Measurements from ENCODE around the gene OSBPL5.

The OSBPL5 gene

GRCh38 chr11:3184732-3185347 is 19.7 kb upstream of the OSBPL5 start:
- Histone ChIP-seq H3K36me3 (ENCODE audit: insufficient read depth, low read length) (no peaks in the 10 kb centered on the region), H3K4me3 (ENCODE audit: low read length, poor library complexity, severe bottlenecking) (no peak overlapping the region), H3K79me2 (ENCODE audit: insufficient read depth, low read length) (no peaks in the 10 kb centered on the region), H2AFZ (ENCODE audit: low read length) (no peak overlapping the region), H3K4me2 (ENCODE audit: low read depth, low read length, poor library complexity, severe bottlenecking) (no peak overlapping the region), H3K9me2 (replicated peaks; ENCODE audit: low read depth, low read length) (no peaks in the 10 kb centered on the region), H3K4me1 (ENCODE audit: insufficient read depth, low read length, poor library complexity, severe bottlenecking) (no peaks in the 10 kb centered on the region), H3F3A (ENCODE audit: low read depth) (no peaks in the 10 kb centered on the region), H3K27me3 (ENCODE audit: insufficient read depth, low read length, poor library complexity, severe bottlenecking) (no peaks in the 10 kb centered on the region), H4K20me1 (ENCODE audit: insufficient read depth, low read length, poor library complexity, severe bottlenecking) (no peaks in the 10 kb centered on the region), H3K9me3 (ENCODE audit: insufficient read depth, low read depth, low read length) (no peaks in the 10 kb centered on the region), H3K9ac (ENCODE audit: low read depth, low read length, poor library complexity, severe bottlenecking) (no peak overlapping the region)
- TF ChIP-seq EZH2phosphoT487 (IDR thresholded peaks at IDR 0.05; ENCODE audit: borderline replicate concordance) (no peak), CTCF (conservative IDR thresholded peaks at IDR 0.05; ENCODE audit: low read length) (no peak)

GRCh38 chr11:3183523-3183922 is 18.4 kb upstream of the OSBPL5 start:
- Histone ChIP-seq H3K4me3 (ENCODE audit: low read length, poor library complexity, severe bottlenecking) (no peak overlapping the region), H3K27me3 (ENCODE audit: insufficient read depth, low read length, poor library complexity, severe bottlenecking) (no peaks in the 10 kb centered on the region), H3K79me2 (ENCODE audit: insufficient read depth, low read length) (no peaks in the 10 kb centered on the region), H3K36me3 (ENCODE audit: insufficient read depth, low read length) (no peaks in the 10 kb centered on the region), H3F3A (ENCODE audit: low read depth) (no peaks in the 10 kb centered on the region), H2AFZ (ENCODE audit: low read length) (no peak overlapping the region), H3K9me3 (ENCODE audit: insufficient read depth, low read depth, low read length) (no peaks in the 10 kb centered on the region), H3K4me1 (ENCODE audit: insufficient read depth, low read length, poor library complexity, severe bottlenecking) (no peaks in the 10 kb centered on the region), H4K20me1 (ENCODE audit: insufficient read depth, low read length, poor library complexity, severe bottlenecking) (no peaks in the 10 kb centered on the region), H3K9ac (ENCODE audit: low read depth, low read length, poor library complexity, severe bottlenecking) (no peak overlapping the region), H3K9me2 (replicated peaks; ENCODE audit: low read depth, low read length) (no peaks in the 10 kb centered on the region), H3K4me2 (ENCODE audit: low read depth, low read length, poor library complexity, severe bottlenecking) (no peak overlapping the region)
- TF ChIP-seq EZH2phosphoT487 (IDR thresholded peaks at IDR 0.05; ENCODE audit: borderline replicate concordance) (no peak), CTCF (conservative IDR thresholded peaks at IDR 0.05; ENCODE audit: low read length) (no peak)

- Histone ChIP-seq H3K36me3 (ENCODE audit: insufficient read depth, low read length) (no peaks in the 10 kb centered on the region), H3K4me2 (ENCODE audit: low read depth, low read length, poor library complexity, severe bottlenecking) (no peak overlapping the region), H2AFZ (ENCODE audit: low read length) (no peak overlapping the region), H3K9me2 (replicated peaks; ENCODE audit: low read depth, low read length) (no peaks in the 10 kb centered on the region), H3K9me3 (ENCODE audit: insufficient read depth, low read depth, low read length) (no peaks in the 10 kb centered on the region), H4K20me1 (ENCODE audit: insufficient read depth, low read length, poor library complexity, severe bottlenecking) (no peaks in the 10 kb centered on the region), H3K4me3 (ENCODE audit: low read length, poor library complexity, severe bottlenecking) (no peak overlapping the region), H3F3A (ENCODE audit: low read depth) (no peaks in the 10 kb centered on the region), H3K9ac (ENCODE audit: low read depth, low read length, poor library complexity, severe bottlenecking) (no peak overlapping the region), H3K4me1 (ENCODE audit: insufficient read depth, low read length, poor library complexity, severe bottlenecking) (no peaks in the 10 kb centered on the region), H3K27me3 (ENCODE audit: insufficient read depth, low read length, poor library complexity, severe bottlenecking) (no peaks in the 10 kb centered on the region), H3K79me2 (ENCODE audit: insufficient read depth, low read length) (no peaks in the 10 kb centered on the region)
- TF ChIP-seq EZH2phosphoT487 (IDR thresholded peaks at IDR 0.05; ENCODE audit: borderline replicate concordance) (no peak), CTCF (conservative IDR thresholded peaks at IDR 0.05; ENCODE audit: low read length) (no peak)
Measured at GRCh38 chr11:3182462-3182852, 17.3 kb upstream of the OSBPL5 start.

Measured in Loucy (cell line).